Measurements from ENCODE around the gene EFHD2. TPM values are rescaled to one million over a fixed set of nuclear protein-coding genes. Genes with fewer than 3 reads are reported as not detected.

EFHD2 gene
- total RNA-seq, 1 experiment from 2014 or later = 69.7 TPM

DNA sequence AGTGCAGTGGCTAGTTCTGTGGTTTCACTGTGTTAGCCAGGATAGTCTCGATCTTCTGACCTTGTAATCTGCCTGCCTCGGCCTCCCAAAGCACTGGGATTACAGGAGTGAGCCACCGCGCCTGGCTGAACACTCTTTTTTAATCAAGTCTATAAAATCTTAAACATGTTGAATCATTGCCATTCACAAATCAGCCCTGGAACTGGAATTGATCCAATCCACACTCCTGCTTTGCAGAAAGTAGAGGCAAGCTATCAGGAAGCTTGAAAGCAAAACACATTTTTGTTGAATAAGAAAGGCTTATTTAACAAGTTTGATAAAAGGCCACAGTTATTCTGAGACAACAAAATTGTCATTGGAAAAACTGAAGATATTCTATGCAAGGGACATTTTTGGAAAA lies 18.3 kb upstream of the EFHD2 start:
- no peak for DNase-seq (ENCODE audit: low read depth, low spot score)
- TF ChIP-seq, protein P1, sequence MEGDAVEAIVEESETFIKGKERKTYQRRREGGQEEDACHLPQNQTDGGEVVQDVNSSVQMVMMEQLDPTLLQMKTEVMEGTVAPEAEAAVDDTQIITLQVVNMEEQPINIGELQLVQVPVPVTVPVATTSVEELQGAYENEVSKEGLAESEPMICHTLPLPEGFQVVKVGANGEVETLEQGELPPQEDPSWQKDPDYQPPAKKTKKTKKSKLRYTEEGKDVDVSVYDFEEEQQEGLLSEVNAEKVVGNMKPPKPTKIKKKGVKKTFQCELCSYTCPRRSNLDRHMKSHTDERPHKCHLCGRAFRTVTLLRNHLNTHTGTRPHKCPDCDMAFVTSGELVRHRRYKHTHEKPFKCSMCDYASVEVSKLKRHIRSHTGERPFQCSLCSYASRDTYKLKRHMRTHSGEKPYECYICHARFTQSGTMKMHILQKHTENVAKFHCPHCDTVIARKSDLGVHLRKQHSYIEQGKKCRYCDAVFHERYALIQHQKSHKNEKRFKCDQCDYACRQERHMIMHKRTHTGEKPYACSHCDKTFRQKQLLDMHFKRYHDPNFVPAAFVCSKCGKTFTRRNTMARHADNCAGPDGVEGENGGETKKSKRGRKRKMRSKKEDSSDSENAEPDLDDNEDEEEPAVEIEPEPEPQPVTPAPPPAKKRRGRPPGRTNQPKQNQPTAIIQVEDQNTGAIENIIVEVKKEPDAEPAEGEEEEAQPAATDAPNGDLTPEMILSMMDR (IDR thresholded peaks at IDR 0.05 in 2 of 3, conservative IDR thresholded peaks at IDR 0.05 in 1 of 3; ENCODE audit: borderline replicate concordance in 1 of 3, insufficient read depth in 1 of 3, low read depth in 2 of 3, low read length in 2 of 3) = no peak
- no peak for TF ChIP-seq POLR2AphosphoS5 (IDR thresholded peaks at IDR 0.05; ENCODE audit: low read depth, low read length)
- no peak for TF ChIP-seq ZNF274 (IDR thresholded peaks at IDR 0.05; ENCODE audit: low read depth, low read length)
- TF ChIP-seq JUND (IDR thresholded peaks at IDR 0.05) = no peak
- TF ChIP-seq CEBPB (IDR thresholded peaks at IDR 0.05; ENCODE audit: low read depth) = no peak
- no peak for TF ChIP-seq CBX3 (IDR thresholded peaks at IDR 0.05; ENCODE audit: low read depth)
- TF ChIP-seq SIN3A (IDR thresholded peaks at IDR 0.05; ENCODE audit: low read depth) = no peak
- no peak for TF ChIP-seq SRF (IDR thresholded peaks at IDR 0.05; ENCODE audit: low read depth)
- no peak for TF ChIP-seq ZFX (IDR thresholded peaks at IDR 0.05)
- no peak for TF ChIP-seq EZH2 (IDR thresholded peaks at IDR 0.05)
- TF ChIP-seq SP1 (IDR thresholded peaks at IDR 0.05; ENCODE audit: low read depth) = no peak
- TF ChIP-seq ZBTB33 (IDR thresholded peaks at IDR 0.05; ENCODE audit: extremely low read depth, insufficient replicate concordance, low read length) = no peak
- TF ChIP-seq FOSL1 (IDR thresholded peaks at IDR 0.05; ENCODE audit: low read depth) = no peak
- no peak for TF ChIP-seq POLR2A (IDR thresholded peaks at IDR 0.05; ENCODE audit: borderline replicate concordance, extremely low read depth, insufficient read depth, insufficient read length)
- TF ChIP-seq, protein P2, sequence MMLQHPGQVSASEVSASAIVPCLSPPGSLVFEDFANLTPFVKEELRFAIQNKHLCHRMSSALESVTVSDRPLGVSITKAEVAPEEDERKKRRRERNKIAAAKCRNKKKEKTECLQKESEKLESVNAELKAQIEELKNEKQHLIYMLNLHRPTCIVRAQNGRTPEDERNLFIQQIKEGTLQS (IDR thresholded peaks at IDR 0.05) = no peak
- TF ChIP-seq ELF1 (IDR thresholded peaks at IDR 0.05; ENCODE audit: borderline replicate concordance, low read depth) = no peak
- no peak for TF ChIP-seq MAX (IDR thresholded peaks at IDR 0.05)
- ChIA-PET POLR2A (no interaction called here), CTCF (no interaction called here), RAD21 (ENCODE audit: low non-redundant PET in 1 of 2, low total read pairs in 2 of 2, uncharacterized antibody in 2 of 2, unreplicated experiment in 2 of 2) (no interaction called here)
- no peaks in the 10 kb centered on the region for H3K9me2 ChIP-seq (ENCODE audit: insufficient read depth)
- no peaks in the 10 kb centered on the region for H3K27me3 ChIP-seq (ENCODE audit: insufficient read depth, low read length)
- no peaks in the 10 kb centered on the region for H4K20me1 ChIP-seq (ENCODE audit: insufficient read depth)
- H3K27ac ChIP-seq (ENCODE audit: low read depth, low read length) = no peak overlapping the region
- intact Hi-C loops (cut with micrococcal nuclease) = no loop called here
- H3K79me2 ChIP-seq (ENCODE audit: insufficient read depth, low read length) = no peaks in the 10 kb centered on the region
- BruUV-seq (replicated peaks) = no TSS peak
- H3K9me3 ChIP-seq (ENCODE audit: control insufficient read depth in 1 of 2, insufficient read depth in 1 of 2, low read depth in 1 of 2, low read length in 2 of 2) = no peaks in the 10 kb centered on the region
- no peaks in the 10 kb centered on the region for H3K36me3 ChIP-seq (ENCODE audit: control insufficient read depth in 1 of 2, insufficient read depth in 2 of 2, low read length in 2 of 2)
- H3K4me1 ChIP-seq (ENCODE audit: control insufficient read depth in 1 of 2, insufficient read depth in 2 of 2, low read length in 2 of 2) = no peaks in the 10 kb centered on the region
- no peak overlapping the region for H2AFZ ChIP-seq (ENCODE audit: low read depth, low read length, poor library complexity, severe bottlenecking)
- no peak for ATAC-seq
- H3K9ac ChIP-seq (ENCODE audit: low read length) = no peak overlapping the region
- H3K4me2 ChIP-seq (ENCODE audit: low read length) = no peak overlapping the region
- H3K4me3 ChIP-seq (replicated peaks in 1 of 2; ENCODE audit: low read depth in 1 of 2, low read length in 2 of 2) = no peak overlapping the region

Measured in HCT116 (cell line).